Fibroblast of skin of left quadriceps (primary cell): ENCODE data around the gene GTF3C2.

Experiments used
- DNase-seq, 2 experiments: peaks; one replicate each; pipeline ENCODE4 v3.0.0-alpha.2; 2013; ENCODE audit warnings: low read depth in 2 of 2

The GTF3C2 gene, protein sequence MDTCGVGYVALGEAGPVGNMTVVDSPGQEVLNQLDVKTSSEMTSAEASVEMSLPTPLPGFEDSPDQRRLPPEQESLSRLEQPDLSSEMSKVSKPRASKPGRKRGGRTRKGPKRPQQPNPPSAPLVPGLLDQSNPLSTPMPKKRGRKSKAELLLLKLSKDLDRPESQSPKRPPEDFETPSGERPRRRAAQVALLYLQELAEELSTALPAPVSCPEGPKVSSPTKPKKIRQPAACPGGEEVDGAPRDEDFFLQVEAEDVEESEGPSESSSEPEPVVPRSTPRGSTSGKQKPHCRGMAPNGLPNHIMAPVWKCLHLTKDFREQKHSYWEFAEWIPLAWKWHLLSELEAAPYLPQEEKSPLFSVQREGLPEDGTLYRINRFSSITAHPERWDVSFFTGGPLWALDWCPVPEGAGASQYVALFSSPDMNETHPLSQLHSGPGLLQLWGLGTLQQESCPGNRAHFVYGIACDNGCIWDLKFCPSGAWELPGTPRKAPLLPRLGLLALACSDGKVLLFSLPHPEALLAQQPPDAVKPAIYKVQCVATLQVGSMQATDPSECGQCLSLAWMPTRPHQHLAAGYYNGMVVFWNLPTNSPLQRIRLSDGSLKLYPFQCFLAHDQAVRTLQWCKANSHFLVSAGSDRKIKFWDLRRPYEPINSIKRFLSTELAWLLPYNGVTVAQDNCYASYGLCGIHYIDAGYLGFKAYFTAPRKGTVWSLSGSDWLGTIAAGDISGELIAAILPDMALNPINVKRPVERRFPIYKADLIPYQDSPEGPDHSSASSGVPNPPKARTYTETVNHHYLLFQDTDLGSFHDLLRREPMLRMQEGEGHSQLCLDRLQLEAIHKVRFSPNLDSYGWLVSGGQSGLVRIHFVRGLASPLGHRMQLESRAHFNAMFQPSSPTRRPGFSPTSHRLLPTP

DNA sequence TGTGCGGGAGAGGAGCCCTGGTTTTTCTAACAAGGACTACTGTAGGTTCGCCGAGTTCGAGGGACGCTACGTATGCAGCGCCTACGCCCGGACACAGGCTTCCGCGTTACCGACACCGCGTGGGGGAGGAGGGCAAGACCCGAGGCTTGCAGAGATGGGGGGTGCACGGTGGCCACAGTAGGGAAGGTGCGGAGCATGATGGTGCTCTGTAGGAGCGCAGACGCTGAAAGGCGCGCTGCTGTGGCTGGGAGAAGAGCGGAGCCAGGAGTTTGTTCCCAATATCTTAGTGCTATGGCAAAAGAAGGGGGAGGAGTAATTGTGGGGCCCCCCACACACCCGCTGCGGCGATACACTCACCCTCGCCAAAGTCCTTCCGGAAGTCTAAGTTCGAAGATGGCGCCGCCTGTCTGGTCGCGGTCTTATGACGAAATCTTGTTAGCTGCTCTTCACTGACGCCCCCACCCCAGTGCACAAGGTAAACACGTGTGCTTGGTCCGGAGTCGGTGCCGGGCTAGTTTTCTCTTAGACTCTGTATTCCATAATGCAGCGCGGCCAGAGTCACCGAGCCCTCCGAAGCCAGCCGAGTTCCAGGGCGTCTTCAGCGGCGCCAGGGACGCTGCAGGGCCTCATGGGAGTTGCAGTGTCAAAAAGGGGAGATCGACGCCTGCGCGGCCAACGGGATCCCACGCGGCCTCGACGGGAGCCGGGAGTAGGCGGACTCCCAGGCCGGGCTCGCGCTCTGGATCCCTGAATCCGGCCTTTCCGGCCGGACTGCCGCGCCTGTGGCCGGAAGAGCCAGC lies at the start of gene GTF3C2:
GTF3C2 (minus strand) TSS at position 383 of the 800 bp plus-strand sequence. CDS start 13,210 bp downstream, outside the sequence.
- peak; percentile 95 to 96 for DNase-seq

DNA sequence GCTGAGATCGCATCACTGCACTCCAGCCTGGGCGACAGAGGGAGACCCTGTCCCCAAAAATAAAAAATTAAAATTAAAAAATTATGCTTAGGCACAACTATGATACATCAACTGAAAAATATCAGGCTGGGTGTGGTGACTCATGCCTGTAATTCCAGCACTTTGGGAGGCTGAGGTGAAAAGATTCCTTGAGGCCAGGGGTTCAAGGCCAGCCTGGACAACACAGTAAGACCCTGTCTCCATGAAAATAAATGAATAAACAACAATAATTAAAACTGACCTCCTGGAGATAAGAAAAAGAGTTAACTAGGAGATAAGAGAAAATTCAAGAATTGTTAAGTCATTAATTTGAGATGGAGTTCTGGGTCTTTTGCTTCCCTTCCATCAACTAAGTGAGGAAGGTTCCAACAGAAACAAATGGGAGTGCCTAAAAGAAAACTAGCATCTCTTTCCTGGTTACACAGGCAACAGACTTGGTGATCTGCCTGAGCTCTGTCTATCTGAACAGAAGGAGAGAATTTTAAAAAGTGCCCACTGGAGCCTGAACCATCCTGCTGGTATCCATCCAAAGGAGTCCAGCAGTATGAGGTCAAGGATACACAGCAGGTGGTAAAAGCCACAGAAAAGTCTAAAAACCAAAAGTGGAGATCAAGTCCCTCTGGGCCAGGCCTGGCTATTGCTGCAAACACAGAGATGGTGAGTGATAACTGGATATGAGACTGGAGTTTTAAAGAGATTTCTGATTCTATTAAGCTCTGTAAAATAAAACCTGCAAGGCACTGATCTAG lies 44.0 kb upstream of the GTF3C2 start:
- DNase-seq = no peak

DNA sequence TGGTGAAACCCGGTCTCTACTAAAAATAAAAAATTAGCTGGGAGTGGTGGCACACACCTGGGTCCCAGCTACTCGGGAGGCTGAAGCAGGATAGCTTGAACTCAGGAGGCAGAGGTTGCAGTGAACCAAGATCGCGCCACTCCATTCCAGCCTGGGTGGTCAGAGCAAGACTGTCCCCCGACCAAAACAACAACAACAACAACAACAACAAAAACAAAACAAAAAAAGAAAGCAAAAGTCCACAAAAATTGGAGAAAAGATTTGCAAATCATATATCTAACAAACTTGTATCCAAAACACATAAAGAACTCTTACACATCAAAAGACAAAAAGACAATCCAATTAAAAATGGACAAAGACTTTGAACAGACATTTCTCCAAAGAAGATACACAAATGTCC lies 42.4 kb upstream of the GTF3C2 start:
- DNase-seq = no peak

DNA sequence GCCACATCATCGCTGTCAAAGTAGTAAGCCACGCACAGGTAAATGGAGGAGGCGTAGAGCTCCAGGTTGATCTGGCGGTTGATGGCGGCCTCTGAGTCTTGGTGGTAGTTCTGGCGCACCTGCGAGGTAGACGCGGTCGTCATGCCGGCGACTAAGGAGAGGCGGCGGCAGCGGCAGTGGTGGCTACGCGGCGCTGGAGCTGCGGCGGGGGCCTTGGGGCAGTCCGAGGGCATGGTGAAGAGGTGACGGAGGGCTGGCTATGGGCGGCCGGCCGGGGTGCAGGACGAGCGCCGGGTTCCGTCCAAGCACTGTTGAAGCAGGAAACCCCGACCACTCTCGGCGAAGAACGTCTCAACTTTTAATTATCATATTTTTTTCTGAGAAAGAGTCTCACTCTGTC lies 36.7 kb upstream of the GTF3C2 start:
- no peak for DNase-seq

DNA sequence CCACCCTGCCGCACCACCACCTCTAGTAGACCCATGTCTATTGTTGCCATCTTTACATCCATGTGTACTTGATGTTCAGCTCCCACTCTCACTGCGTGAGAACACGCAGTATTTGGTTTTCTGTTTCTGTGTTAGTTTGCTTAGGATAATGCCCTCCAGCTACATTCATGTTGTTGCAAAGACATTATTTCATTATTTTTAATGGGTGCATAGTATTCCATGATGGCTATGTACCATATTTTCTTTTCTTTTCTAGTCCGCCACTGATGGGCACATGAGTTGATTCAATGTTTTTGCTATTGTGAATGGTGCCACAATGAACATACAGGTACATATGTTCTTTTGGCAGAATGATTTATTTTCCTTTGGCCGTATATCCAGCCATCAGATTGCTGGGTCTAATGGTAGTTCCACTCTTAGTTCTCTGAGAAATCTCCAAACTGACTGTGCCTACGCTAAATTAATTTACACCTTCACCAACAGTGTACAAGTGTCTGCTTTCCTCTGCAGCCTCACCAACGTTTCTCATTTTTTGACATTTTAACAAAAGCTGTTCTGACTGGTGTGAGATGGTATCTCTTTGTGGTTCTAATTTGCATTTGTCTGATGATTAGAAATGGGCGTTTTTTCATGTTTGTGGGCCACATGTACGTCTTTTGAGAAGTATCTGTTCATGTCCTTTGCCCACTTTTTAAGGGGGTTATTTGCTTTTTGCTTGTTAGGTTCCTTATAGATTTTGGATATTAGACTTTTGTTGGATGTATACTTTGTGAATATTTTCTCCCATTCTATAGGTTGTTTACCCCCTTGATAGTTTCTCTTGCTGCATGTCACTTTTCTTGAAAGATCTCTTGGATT lies 34.5 kb upstream of the GTF3C2 start:
- DNase-seq = no peak

DNA sequence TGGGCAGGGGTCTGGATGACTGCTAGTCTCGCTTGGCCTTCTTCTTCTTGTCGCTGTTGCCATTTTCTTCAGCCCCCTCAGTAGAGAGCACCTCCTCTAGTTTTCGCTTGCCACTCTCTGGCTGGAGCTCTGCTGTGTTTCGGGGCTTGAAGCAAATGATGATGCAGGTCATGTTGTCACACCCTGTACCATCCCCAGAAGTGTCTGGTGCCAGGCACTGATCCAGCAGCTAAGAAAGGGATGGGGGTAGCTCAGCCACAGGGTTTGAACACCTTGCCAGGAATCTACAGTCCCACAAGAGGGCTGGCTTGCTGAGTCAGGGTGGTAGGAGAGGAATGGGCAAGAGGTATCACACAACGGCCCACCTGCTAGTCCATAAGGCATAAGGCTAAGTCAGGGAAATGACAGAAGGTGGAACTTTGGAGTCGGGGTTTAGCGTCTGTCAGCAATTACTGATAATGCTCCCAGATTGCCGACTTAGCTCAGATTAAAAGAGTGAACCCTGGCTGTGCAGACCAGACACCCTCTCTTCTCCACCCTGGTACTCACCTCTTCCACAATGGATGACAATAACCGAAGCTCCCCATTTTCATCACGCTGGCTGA lies 25.1 kb upstream of the GTF3C2 start:
- DNase-seq = no peak

DNA sequence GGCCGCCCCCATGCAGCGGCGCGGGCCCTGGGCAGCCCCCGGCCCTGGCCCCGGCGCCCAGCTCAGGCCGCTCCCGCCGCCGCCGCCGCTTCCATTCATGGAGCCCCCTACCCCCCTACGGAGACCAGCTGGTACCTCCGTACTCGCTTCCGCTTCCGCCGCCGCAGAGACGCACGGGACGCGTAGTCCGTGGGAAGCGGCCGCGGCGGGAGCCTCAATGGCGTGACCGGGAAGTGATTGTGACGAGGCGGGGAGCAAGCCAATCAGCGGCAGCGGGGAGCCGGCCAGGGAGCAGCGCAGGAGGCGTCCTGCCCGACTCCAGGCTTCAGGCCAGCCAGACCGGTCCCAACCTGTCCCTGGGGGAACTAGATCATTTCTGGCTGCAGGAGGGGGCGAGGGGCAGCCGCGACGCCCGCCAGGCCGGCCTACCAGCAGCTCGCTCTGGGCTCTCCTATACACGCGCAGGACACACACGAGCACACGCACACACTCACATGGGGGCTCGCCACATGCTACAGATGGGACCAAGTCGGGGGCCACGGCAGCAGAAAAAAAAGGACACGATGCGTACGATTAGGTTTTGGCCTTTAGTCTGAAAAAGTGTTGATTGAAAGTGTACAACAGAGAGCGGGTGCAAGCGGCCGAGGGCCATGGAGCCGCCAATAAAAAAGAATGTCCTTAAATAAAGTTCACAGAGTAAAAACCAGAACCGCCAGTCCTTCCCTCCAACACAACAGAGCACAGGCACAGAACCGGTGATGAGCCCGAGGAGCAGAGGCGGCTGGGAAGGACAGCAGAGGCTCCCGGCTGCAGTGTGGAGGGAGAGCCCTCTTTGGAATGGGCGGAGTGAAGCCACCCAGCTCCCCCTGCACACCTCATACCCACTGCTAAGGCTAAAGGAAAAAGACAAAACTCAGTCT lies 24.3 kb upstream of the GTF3C2 start, which contains the start of gene ZNF513:
ZNF513 (minus strand) TSS at position 109 of the 920 bp plus-strand sequence. CDS start 208 bp downstream, outside the sequence.
- peak; percentile 88 to 90 for DNase-seq

DNA sequence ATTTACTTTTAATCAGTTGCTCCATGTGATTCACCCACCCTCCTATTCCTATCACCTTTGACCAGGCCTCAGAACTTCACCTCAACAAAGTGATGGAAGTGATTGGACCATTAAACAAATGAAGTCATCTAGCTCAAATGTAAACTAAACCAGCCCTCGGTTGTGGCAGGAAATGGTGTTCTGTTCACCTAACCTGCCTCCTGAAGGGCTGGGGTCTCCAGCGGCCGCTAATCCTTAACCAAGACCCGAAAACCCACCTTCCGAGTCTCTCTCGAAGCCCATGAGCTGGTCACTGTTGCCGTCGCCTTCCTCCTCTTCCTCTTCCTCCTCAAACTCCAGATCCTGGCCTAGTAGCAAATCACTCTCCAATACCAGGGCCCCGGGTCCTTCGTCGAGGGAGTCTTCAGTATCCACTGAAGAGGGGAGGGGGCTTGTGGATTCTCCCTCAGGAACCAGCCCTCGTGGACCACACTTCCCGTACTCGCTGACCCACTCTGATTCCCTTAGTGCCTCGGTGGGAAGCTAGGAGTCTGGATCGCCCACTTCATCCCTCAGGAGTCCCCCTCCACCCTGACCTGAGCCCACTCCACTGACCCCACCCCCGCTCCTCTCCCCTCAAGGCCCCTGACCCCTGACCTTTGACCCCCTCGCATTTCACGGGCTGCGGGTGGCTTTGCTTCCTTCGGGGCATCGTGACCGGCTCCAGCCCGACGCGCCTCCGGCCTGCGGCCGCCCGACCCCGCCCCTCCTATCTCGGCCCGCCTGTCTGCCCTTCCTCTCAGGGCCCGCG lies 23.5 kb upstream of the GTF3C2 start:
- no peak for DNase-seq

DNA sequence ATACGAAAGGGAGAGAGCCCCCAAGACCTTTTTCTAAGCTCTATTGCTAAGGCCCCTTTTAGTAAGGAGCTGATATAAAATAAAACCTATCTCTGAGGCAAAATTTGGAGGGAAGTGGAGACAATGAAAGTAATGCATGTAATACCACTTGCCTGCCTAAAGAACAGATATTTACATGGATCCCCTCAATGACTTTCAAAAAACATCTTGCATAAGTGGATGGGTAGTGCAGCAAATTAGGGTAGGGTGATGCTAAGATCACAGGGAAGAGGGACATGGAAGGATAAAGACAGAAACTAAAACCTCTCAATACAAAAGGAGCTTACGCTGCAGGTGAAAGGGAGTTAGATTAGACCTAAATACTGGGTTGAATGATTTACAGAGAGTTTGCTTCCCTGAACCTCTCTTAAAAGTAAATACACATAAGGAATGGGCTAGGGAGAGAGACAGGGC lies 22.8 kb upstream of the GTF3C2 start:
- no peak for DNase-seq

DNA sequence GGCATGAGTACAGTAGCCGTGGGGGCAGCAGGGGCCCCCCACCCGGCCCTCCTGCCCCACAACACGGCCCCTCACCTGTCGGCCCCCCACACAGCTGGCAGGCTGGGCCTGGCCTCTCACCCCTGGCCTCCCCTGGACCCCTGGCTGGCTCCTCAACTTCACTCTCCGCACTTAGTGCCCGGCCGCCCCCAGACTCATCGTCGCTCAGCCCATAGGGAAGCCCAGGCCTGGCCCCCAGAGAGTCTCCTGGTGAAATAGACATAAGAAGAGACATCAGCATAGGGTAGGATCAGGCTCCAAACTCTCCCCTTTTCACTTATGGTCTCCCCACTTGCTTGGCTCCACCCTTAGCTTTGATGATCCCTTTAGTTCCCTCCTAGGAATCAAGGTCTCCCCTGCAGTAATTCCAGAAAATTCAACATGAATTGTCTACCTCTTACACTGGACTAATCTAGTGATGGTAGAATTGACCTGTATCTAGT lies 22.3 kb upstream of the GTF3C2 start:
- DNase-seq = no peak

DNA sequence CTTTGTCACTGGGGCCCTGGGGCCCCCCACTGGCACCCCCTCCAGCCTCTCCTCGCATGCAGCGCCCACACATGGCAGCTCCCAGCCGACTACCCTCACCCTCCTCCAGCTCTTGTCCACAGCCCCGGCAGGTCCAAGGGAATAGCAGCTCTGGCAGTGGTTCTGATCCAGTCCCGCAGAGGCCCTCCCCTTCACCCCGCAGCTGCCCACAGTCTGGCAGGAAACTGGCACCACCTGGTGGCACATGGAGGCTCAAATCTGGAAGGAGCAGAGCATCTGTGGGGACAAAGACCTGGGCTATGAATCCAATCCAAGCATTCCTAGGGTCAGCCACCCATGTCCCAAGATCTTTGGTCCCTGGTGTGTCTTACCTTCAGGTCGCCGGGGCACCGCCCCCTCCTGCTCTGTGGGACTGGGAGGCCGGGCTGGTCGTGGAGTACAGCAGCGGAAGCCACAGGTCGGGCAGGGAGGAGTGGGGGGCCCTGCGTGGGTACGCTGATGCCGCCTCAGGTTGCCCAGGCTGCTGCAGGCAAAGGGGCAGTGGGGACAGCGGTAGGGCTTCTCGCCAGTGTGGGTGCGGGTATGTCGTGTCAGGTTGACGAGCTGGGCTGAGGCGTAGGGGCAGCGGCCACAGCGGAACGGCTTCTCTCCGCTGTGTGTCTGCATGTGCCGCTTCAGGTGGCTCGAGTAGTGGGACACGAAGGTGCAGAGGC lies 21.7 kb upstream of the GTF3C2 start:
- no peak for DNase-seq

DNA sequence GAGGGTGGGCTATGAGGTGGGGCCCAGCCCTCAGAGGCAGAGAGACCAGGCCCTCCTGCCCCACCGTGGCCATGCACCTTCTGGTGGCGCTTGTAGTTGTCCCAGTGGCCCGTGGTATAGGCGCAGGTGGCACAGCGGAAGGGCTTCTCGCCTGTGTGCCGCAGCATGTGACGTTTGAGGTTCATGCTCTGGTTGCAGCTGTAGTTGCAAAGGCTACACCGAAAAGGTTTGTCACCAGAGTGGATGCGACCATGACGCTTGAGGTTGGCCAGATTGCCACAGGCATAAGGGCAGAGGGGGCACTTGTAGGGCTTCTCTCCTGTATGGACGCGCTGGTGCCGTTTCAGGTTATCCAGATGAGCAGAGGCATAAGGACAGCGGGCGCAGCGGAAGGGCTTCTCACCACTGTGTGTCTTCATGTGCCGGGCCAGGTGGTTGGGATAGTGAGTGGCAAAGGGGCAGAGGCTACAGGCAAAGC lies 21.1 kb upstream of the GTF3C2 start:
- DNase-seq = no peak

DNA sequence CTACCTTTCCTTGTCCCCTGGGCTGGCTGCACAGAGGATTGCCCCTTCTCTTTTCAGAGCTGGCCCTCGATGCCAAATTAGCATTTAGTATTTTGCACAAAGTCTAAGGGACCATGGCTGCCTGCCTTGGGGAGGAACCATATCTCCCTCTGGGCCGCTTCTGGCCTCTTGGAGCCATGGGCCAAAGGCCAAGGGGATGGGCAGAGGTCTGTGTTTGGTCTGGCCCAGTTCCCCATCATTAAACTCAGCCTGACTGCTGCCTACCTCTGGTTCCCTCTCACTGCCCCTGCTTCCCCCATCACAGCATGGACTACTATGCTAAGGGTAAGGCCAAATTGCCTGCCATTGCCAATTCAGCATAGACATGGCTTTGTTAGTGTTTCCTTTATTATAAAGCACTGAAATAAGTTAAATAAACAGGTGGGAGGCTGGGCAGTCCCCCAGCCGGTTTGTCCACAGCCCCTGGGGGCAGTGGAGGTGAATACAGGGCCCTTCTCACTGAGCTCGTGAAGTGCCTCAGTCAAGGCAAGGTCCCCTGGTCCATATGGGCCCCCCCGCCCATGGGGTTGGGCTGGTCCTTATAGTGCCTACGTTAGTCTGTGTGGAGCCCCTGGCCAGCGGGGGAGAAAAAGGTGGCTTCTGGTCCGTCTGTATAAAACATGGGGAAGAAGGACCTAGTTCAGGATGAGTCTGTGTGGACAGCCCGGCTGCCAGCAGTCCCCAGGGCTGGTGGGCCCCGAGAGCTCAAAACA lies 20.5 kb upstream of the GTF3C2 start:
- DNase-seq = no peak

DNA sequence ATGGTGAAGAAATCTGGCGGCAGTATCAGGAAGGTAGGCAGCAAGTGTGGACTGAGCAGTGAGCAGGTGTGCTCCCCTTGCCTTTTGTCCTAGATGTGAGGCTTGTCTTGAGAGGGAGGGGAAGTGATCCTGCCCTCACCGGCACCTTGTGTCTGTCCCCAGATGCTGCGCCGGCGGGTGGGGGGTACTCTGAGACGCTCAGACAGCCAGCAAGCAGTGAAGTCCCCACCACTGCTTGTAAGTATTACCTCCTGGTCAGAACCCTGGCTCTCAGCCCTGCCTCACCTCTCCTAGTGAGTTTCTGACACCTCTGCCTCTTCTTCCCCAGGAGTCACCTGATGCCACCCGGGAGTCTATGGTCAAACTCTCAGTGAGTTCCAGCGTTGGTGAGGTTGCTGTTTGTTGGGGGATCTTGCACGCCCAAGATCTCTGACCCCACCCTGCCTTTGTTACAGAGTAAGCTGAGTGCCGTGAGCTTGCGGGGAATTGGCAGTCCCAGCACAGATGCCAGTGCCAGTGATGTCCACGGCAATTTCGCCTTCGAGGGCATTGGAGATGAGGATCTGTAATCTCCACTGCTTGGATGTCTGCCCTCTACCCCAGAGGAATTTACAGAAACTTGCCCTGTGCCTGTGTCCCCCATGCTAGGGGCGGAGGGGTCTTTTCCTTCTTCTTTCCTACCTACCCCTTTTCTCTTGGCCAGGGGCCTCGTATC lies 19.7 kb upstream of the GTF3C2 start:
- DNase-seq = no peak

DNA sequence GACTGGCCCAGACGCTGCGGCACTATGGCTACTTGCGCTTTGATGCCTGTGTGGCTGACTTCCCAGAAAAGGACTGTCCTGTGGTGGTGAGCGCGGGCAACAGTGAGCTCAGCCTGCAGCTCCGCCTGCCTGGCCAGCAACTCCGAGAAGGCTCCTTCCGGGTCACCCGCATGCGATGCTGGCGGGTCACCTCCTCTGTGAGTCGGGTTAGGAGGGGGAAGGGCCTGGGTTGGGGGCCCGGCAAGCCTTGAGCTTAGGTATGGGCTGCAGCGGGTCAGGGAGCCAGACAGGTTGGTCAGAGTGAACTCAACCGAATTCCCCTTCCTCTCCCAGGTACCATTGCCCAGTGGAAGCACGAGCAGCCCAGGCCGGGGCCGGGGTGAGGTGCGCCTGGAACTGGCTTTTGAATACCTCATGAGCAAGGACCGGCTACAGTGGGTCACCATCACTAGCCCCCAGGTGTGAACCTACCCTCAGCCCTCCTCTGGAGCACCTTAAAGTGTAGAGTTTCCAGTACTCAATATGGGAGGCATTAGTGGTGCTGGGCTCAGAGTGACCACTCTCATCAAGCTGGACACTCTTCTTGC lies 19.0 kb upstream of the GTF3C2 start:
- no peak for DNase-seq
